Placental pericyte (primary cell): ENCODE data around the gene CENPL. TPM values are rescaled to one million over a fixed set of nuclear protein-coding genes. Genes with fewer than 3 reads are reported as not detected.

ENCODE experiments used
- small RNA-seq: library from RNA; depleted of rRNA; stranded (forward); fragments of <200 nt; gene quantifications from one replicate; pipeline ENCODE3, GENCODE V24; 2012; ENCODE audit warnings: low replicate concordance
- total RNA-seq: library from RNA; depleted of rRNA; stranded (reverse); fragments of >200 nt; gene quantifications from 2 replicates; pipeline ENCODE4 v1.2.3, GENCODE V29; 2012

CENPL gene
- total RNA-seq: 3.1 and 28.8 TPM in 2 replicates

GRCh38 chr1:173824315-173825081 lies at the start of gene CENPL, which contains the start of gene DARS2:
Gene CENPL (minus strand): TSS chr1:173824883. CDS start chr1:173811299, 13,584 bp downstream.
Gene DARS2 (plus strand): TSS chr1:173824673. CDS start chr1:173825230, 557 bp downstream.

DNA sequence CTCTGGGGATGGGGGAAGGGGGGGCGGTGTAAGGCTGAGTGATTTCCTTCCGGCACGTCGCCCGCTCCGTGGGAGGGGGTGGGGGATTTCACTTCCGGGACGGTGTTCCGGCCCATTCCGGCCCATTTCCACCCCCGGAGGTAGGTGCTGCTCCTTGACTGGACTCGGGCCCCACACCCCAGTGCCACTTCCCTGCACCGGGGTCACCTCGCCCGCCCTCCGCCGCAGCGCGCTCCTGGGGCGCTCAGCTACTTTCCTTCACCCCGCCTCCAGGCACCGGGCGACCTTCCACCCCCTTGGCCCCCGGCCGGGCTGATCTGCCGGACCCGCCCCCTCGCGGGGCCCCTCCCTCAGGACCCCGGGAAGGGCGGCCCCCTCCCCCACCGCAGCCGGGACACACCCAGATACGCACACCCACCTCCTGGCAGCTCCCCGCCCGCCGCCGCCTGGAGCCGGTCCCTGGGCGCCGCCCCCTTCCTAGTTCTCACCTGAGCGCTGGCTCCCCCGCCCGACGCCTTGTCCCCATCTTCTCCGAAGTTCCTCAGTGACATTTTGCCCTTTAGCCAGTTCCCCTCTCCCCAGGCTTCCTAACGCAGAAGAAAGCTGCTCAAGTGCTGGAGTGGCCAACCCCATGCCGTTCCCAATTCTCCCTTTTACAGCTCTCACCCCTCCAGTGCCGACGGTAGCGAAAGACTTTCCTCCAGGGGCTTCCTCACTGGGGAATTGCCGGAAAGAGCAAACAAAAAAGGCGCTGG lies 43.8 kb upstream of the CENPL start, which contains the start of gene ZBTB37:
ZBTB37 (plus strand) TSS at position 115 of the 755 bp plus-strand sequence. CDS start 1,846 bp downstream, outside the sequence.

DNA sequence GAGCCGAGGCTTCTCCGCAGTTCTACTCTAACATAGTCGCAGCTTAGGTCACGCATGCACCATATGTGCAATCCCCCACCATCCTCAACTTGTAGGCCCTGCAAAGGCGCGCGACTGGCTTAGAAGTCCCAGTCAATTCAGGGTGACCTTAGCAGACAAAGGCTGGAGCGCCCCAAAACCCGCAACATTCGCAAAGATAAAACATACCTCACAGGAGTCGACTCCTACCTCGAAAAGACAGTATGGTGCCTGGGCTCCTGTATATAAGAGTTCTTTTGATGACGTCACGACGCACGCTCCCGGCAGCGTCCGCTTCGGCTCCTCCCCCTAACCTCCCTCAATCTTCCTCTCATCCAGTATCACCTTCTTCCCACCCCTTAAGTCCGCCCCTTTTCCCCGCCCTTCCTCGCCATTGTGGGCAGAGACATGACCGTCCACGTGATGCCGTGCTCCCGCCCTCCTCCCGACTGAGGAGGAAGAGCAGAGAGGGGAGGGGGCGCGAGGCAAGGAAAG lies 43.1 kb upstream of the CENPL start, which contains the start of gene GAS5:
GAS5 (minus strand) TSS at position 237 of the 513 bp plus-strand sequence.

Small RNA genes lying within 50 kb of the gene (small RNA-seq; reads per million reads assigned to genes)
- not detected for gene RF00019

Other genes with a start within 250 kb of the CENPL start
- gene SLC9C2, start 221.8 kb downstream of the CENPL start, total RNA-seq: under 0.01 TPM in 1 of 2 replicates, not detected in the other
- gene TEX50, start 189.5 kb downstream of the CENPL start, total RNA-seq: not detected in 2 replicates
- gene ANKRD45, start 155.0 kb downstream of the CENPL start, total RNA-seq: 0.22 and 0.29 TPM in 2 replicates
- gene KLHL20, start 109.9 kb downstream of the CENPL start, total RNA-seq: 23.2 and 30.6 TPM in 2 replicates
- 16.9 and 32.9 TPM in 2 replicates for gene DARS2, start 210 bp downstream of the CENPL start, total RNA-seq
- 261 and 433 TPM in 2 replicates for gene GAS5, start 43.1 kb upstream of the CENPL start, total RNA-seq
- gene ZBTB37, start 43.5 kb upstream of the CENPL start, total RNA-seq: 4.6 and 7.0 TPM in 2 replicates
- 0.43 TPM in 1 of 2 replicates, not detected in the other for gene SERPINC1, start 92.4 kb upstream of the CENPL start, total RNA-seq
- gene RC3H1, start 197.5 kb upstream of the CENPL start, total RNA-seq: 22.5 and 35.1 TPM in 2 replicates